ENCODE data around the gene TPCN1. TPM values are rescaled to one million over a fixed set of nuclear protein-coding genes. Genes with fewer than 3 reads are reported as not detected.

Gene TPCN1
- total RNA-seq (2021; ENCODE audit: unreplicated experiment), result 29.7 TPM
- polyA plus RNA-seq (2012), result 23.5 and 29.4 TPM in 2 replicates
- Bru-seq, nascent RNA, result percentile 65 among the genes with signal in this experiment
- BruChase-seq, experiment 1, labeled RNA remaining after a 6-hour chase, result percentile 66 among the genes with signal in this experiment
- BruChase-seq, experiment 2, labeled RNA remaining after a 2-hour chase, result percentile 71 among the genes with signal in this experiment
- long read RNA-seq, full-length matches to known transcripts, result 7 of 37 reads
- long read RNA-seq, partial matches to known transcripts, result 10 of 37 reads
- long read RNA-seq, other reads (novel, unspliced or antisense), result 20 of 37 reads

GRCh38 chr12:113221181-113221996, at the start of gene TPCN1:
TPCN1 (plus strand) TSS chr12:113221464; CDS start chr12:113226853, 5,389 bp downstream.
- Histone ChIP-seq H3K9me3 (ENCODE audit: control insufficient read depth in 1 of 2, insufficient read depth in 1 of 2, low read depth in 1 of 2, low read length in 2 of 2) (no peaks in the 10 kb centered on the region), H3K9me2 (ENCODE audit: insufficient read depth) (no peaks in the 10 kb centered on the region), H3K4me1 (ENCODE audit: control insufficient read depth in 1 of 2, insufficient read depth in 2 of 2, low read length in 2 of 2) (peaks cover 20 to 35% of the 10 kb centered on the region in 2 experiments; a peak in 3 of 4 replicates), H3K4me2 (ENCODE audit: low read length) (peak within 1 kb of the TSS; percentile 97), H3K4me3 (replicated peaks in 1 of 2; ENCODE audit: low read depth in 1 of 2, low read length in 2 of 2) (peak within 1 kb of the TSS; percentile 64 to 89), H2AFZ (ENCODE audit: low read depth, low read length, poor library complexity, severe bottlenecking) (no peak within 1 kb of the TSS), H3K27ac (ENCODE audit: low read depth, low read length) (peak within 1 kb of the TSS; percentile 69), H3K9ac (ENCODE audit: low read length) (peak within 1 kb of the TSS; percentile 85), H3K79me2 (ENCODE audit: insufficient read depth, low read length) (peaks cover 24% of the 10 kb centered on the region), H3K27me3 (ENCODE audit: insufficient read depth, low read length) (no peaks in the 10 kb centered on the region), H3K36me3 (ENCODE audit: control insufficient read depth in 1 of 2, insufficient read depth in 2 of 2, low read length in 2 of 2) (no peaks in the 10 kb centered on the region), H4K20me1 (ENCODE audit: insufficient read depth) (no peaks in the 10 kb centered on the region)
- peak; percentile 100 for DNase-seq (ENCODE audit: low read depth, low spot score)
- intact Hi-C loops (cut with micrococcal nuclease), result no loop called here
- RAD21 ChIA-PET (ENCODE audit: low non-redundant PET in 1 of 2, low total read pairs in 2 of 2, uncharacterized antibody in 2 of 2, unreplicated experiment in 2 of 2), result no interaction called here
- peak; percentile 90 for ATAC-seq
- no TSS peak for BruUV-seq (replicated peaks)
- CTCF ChIA-PET, result interaction anchor here (0.9 kb wide), 1 partner anchor 229 kb away, joined by 4 read pairs; no protein-coding TSS in a partner anchor
- POLR2A ChIA-PET, result interaction anchor here (0.6 to 1.9 kb wide), 11 partner anchors 9 to 228 kb away, joined by 3 to 7 read pairs (median 4); partner anchors contain the start of genes DDX54, RITA1 and SLC8B1
- no peak for TF ChIP-seq ATF3 (IDR thresholded peaks at IDR 0.05)
- peak; percentile 82 for TF ChIP-seq MAX (IDR thresholded peaks at IDR 0.05)
- TF ChIP-seq POLR2A (IDR thresholded peaks at IDR 0.05; ENCODE audit: borderline replicate concordance, extremely low read depth, insufficient read depth, insufficient read length), result peak; percentile 93
- TF ChIP-seq SRF (IDR thresholded peaks at IDR 0.05; ENCODE audit: low read depth), result no peak
- TF ChIP-seq POLR2AphosphoS5 (IDR thresholded peaks at IDR 0.05; ENCODE audit: low read depth, low read length), result peak; percentile 95
- peak; percentile 99 for TF ChIP-seq SP1 (IDR thresholded peaks at IDR 0.05; ENCODE audit: low read depth)

- no peak for DNase-seq (ENCODE audit: low read depth, low spot score)
- CTCF ChIA-PET, result interaction anchor here (1.6 kb wide), 1 partner anchor 179 kb away, joined by 6 read pairs; no protein-coding TSS in a partner anchor
- H3K27ac ChIP-seq (ENCODE audit: low read depth, low read length), result no peak overlapping the region
- H3K9me3 ChIP-seq (ENCODE audit: control insufficient read depth in 1 of 2, insufficient read depth in 1 of 2, low read depth in 1 of 2, low read length in 2 of 2), result no peaks in the 10 kb centered on the region
- no peak overlapping the region for H3K9ac ChIP-seq (ENCODE audit: low read length)
- POLR2A ChIA-PET, result no interaction called here
- H3K36me3 ChIP-seq (ENCODE audit: control insufficient read depth in 1 of 2, insufficient read depth in 2 of 2, low read length in 2 of 2), result peaks cover 50 to 52% of the 10 kb centered on the region in 2 experiments
- H3K27me3 ChIP-seq (ENCODE audit: insufficient read depth, low read length), result no peaks in the 10 kb centered on the region
- no peak overlapping the region for H3K4me2 ChIP-seq (ENCODE audit: low read length)
- intact Hi-C loops (cut with micrococcal nuclease), result no loop called here
- no peaks in the 10 kb centered on the region for H3K9me2 ChIP-seq (ENCODE audit: insufficient read depth)
- no TSS peak for BruUV-seq (replicated peaks)
- RAD21 ChIA-PET (ENCODE audit: low non-redundant PET in 1 of 2, low total read pairs in 2 of 2, uncharacterized antibody in 2 of 2, unreplicated experiment in 2 of 2), result no interaction called here
- peaks cover 24% of the 10 kb centered on the region; the same call in 1 of the 2 replicates for H3K79me2 ChIP-seq (ENCODE audit: insufficient read depth, low read length)
- no peak overlapping the region for H2AFZ ChIP-seq (ENCODE audit: low read depth, low read length, poor library complexity, severe bottlenecking)
- H3K4me1 ChIP-seq (ENCODE audit: control insufficient read depth in 1 of 2, insufficient read depth in 2 of 2, low read length in 2 of 2), result no peaks in the 10 kb centered on the region
- H4K20me1 ChIP-seq (ENCODE audit: insufficient read depth), result no peaks in the 10 kb centered on the region
- no peak overlapping the region for H3K4me3 ChIP-seq (replicated peaks in 1 of 2; ENCODE audit: low read depth in 1 of 2, low read length in 2 of 2)
- ATAC-seq, result no peak
- TF ChIP-seq JUND (IDR thresholded peaks at IDR 0.05) (no peak), FOSL1 (IDR thresholded peaks at IDR 0.05; ENCODE audit: low read depth) (no peak), ZFX (IDR thresholded peaks at IDR 0.05) (no peak), ZNF274 (IDR thresholded peaks at IDR 0.05; ENCODE audit: low read depth, low read length) (no peak), REST (IDR thresholded peaks at IDR 0.05; ENCODE audit: low read depth) (no peak), SIN3A (IDR thresholded peaks at IDR 0.05; ENCODE audit: low read depth) (no peak)
These were observed 49.7 kb upstream of the TPCN1 start for GRCh38 chr12:113171543-113171942.

All from HCT116 (cell line).